ENCODE data around the gene EXOC6B.

The EXOC6B gene

DNA sequence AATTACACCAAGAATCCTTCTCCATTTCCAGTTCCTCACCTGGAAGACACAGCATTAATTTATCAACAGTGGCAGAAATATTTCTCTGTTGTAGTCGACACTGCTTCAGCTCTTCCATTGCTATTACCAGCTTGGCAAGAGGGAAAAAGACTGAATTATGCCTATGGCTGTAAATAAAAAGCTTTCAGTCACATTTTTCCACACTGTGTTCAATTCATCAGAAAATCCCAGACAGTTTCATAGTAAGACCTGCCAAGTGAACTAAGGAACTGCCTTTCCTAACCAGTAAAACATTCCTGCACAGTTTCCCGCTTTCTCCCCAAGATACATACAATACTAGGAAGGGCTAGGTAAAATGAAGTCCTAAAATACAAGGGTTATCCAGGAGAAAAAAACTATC, 94.7 kb downstream of the EXOC6B start:
- no peak for DNase-seq

DNA sequence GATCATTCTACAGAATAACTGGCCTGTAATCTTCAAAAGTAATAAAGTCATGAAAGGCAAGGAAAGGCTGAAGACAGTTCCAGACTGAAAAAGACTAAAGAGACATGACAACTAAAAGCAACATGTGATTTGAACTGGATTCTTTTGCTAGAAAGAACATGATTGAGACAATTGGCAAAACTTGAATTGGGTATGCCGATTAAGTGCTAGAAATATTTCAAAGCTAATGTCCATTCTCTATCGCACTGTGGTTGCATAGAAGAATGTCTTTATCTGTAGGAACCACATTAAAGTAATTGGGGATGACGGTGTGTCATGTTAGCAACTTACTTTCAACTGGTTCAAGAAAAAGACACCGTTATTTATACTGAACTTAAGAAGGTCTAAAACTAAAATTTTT, 98.5 kb downstream of the EXOC6B start:
- no peak for DNase-seq

DNA sequence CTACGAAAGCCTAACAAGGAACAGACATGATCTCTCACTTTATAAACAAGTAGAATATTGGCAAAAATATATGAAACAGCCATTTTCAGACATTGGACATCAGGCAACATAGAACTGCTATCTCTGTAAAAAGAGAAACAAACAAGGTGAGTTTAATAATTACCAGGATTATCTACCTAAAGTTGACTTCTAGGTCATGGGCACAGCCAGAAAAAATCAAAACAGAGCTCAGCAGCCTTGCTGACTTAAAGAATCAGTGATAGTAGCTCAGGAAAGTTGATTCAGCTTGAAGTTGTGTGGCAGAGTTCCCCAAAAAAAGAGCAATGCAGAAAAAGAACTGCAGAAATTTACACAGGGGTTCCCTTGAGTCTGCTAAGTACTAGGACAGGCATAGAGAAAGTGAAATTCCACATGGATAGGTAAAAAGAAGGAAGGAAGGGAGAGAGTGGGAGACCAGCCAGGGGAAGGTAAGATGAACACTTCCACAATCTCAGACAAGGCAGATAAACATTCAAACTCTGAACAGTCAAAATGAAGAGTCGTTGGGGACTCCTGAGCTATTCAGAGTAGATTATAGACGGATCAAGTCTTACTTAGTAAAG, 102.0 kb downstream of the EXOC6B start:
- no peak for DNase-seq

DNA sequence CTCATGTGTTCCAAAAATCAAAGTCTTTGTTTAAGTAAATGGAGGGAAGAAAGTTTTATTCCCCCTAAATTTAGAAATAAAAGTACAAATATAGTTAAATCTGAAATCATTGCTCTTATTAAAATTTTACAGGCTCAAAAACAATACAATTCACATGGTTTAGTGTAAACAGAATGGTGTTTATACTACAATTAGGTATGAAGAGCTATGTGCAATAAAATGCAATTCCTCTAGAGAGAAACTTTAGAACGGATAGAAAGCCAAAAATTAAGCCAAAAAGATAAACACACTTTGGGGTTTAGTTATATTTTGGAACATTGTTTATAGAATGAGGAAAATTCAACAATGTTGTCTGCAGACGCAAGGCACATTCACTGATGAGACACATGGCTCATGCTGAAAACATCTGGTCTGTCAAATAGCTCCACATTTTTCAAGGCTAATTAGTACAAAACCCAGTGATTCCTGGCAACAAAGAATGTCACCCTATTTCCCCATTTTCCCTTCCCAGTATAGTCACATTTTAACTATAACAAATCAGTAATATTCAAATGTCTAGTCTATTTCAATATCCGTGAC, 103.3 kb downstream of the EXOC6B start:
- DNase-seq = no peak

DNA sequence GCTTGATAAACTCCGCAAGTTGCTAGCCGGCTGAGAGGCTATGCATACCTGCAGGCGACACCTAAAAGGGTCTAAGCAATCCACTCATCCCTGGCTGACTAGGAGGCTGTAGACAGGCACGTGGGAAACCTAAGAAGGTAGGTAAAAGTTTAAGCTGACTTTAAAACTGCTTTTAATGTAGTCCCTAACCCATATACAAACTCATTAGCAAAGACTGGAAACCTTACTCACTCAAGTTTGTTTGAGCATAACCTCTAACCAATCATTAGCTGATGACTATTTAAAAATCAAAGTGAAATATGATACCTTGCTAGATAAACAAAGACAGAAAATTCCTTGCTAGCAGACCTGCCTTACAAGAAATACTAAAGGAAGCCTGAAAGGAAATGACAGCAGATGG, 106.4 kb downstream of the EXOC6B start:
- no peak for DNase-seq

DNA sequence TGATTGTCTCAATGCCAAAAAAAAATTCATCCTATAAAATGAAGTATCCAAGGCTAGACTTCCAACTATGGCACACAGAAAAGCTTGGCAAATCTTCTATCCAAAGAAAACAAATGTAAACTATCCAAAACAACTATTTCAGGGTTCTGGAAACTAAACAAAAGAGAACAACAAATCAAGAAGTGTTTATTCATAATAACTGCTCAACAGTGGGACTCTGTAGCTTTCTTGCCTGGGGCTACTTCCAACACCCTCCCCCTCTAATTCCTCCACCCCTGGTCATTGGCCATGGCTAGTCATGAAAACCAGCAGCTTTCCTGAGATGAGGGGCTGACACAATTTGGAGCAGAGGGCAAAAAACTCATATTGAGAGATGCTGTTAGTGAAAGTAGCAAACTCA, 107.0 kb downstream of the EXOC6B start:
- no peak for DNase-seq

DNA sequence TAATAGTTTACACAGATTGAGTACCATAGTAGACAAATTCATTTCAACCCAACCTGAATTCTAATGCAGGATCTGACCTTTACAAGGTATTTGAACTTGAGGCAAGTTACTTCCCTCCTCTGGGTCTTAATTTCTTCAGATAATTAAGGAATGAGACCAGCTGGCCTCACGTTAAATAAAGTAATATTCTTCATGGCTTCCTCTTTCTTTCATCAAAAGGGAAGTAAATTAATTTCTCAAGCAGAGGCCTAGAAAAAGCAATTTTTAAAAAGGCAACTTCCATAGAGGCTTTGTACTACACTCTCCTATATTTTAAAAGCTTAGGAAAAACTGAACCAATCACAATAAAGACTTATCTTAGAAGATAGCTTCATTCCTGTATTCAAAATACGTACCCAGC, 109.2 kb downstream of the EXOC6B start:
- DNase-seq = no peak

DNA sequence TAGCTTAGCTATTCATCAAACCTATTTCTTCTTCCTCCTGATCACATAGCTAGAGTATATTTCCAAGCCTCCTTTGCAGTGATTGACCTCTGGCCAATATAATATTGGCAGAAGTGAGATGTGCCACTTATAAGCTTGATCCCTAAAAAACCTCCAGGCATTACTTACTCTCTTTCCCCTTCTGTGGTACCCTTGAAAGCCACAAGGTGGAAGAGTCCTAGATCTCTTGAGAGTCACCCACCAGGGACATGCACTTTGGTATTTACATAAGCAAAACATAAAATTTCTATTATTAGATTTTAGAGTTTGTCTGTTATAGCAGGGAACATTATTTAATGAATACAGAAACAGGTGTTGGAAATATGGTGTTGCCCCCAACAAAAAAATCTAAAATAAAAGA, 112.0 kb downstream of the EXOC6B start:
- DNase-seq = no peak

DNA sequence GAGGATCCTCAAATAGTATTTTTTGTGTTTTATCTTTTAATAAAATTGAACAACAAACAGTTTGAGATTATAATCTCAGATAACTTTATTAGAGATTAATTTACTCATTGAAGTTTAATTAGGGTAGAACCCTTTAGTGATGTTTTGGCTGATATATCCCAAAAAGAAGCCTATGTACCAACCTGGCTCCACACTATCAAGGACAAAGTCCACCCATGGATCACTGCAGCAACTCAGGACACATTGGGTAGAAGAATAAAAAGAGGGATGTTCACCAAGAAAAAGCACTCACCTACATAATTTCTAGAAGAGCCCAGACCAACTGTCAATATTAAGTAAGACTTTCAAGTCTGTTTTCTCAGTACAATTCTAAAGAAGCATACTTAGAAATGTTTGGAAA, 112.9 kb downstream of the EXOC6B start:
- no peak for DNase-seq

DNA sequence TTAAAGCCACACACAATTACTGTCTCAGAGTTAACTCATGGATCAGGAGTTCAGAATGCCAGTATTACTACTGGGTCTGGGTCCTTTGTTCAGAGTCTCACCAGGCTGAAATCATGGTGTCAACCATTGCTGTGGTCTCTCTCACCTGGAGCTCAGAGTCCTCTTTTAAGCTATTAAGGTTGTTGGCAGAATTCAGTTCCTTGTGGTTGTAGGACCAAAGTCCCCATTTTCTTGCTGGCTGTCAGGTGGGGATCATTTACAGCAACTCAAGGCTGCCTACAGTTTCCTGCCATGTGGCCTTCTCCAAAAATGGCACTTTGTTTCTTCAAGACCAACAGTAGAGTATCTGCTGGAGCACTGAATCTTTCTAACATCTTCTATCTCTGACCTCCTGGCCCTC, 113.5 kb downstream of the EXOC6B start:
- DNase-seq = no peak

DNA sequence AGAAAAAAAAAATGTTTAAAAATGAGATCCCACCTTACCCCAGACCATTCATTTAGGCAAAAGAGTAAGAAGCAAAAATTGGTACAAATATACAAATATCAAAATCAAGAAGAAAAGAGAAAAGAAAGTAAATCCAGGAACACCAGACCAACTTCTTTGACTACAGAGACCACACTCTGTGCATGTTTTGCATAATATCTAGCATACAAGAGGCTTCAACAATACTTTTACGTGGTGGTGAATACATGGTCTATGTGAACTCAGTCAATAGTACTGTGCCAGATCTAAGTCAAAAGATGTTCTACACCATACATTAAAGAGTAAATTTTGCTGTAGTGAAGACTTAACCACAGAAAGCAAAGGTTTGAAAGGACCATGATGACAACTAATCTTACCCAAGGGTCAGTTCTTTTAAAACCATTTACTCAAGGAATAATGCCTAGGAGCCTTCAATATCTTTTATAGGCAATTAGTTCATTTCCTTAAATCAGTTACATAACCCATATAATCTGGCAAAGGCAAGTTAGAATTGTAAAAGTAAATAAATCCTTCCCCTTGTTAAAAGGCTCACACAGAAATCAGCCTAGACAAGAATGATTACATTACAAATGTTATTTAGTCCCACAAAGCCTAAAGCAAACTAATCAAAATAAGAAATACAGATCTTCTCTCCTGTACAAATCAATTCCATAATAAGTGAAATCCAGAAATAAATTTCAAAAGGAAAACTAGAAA, 115.2 kb downstream of the EXOC6B start:
- no peak for DNase-seq

DNA sequence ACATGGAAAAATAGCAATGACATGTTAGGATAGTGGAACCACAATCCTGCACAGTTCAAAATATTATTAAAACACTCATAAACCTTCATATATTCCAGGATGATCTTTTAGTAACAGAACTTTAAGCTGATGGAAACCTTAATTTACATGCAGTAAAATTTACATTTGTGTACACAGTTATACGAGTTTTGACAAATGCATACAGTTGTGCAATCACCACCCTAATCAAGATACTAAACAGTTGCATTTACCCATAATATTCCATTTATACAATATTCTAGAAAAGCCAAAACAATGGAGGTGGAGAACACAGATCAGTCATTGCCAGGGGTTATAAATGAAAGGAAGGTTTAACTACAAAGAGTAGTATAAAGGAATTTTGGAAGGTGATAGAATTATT, 117.6 kb downstream of the EXOC6B start:
- DNase-seq = no peak

DNA sequence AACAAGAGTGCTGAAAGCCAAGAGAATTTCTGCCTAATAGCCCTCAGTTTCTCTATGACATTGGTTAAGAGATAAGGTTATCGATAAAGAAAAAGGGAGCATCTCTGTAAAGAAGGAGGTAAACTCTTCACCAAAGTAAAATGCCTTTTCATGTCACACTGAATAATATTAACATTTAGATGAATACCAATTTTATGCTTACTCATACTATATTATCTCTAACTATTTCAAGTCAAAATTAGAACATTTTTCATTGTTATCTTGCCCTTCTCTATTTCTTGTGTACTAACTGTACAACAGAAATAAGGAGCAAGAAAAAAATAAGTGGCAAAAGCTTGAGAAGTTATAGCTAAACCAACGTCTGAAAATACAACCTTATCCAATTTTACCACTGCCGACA, 127.5 kb downstream of the EXOC6B start:
- no peak for DNase-seq

DNA sequence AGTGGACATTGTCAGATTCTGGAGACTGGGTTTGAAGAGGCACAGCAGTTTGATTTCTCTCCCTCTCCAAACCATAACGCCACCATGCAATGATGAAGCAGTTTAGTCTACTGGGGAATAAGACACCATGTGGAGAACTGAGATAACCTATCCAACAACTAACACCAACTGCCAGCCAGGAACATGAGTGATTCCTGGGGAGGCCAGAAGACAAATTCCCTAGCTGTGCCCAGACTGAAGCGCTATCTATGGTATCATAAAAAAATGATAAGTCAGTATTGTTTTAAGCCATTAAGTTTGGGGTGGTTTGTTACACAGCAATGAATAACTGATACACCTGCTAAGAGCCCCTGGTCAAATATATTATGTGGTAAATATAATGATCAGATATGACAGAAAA, 129.3 kb downstream of the EXOC6B start:
- DNase-seq = no peak

DNA sequence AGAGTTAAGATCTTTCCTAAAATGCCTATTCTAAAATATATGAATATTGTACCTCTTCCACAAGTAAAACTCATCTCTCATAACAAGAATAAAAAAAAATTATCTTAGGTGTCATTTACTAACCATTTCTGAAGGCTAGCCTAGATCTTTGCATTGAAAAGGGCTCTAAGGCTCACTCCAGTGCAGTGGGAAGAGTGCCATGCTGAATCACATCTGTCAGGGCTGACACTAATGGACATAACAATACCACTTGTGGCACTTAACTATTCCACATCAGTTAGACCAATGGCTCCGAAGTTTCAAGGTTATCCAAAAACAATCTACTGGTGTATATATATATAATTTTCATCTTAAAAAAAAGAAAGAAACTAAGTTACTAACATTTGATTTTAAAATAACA, 130.2 kb downstream of the EXOC6B start:
- DNase-seq = no peak

DNA sequence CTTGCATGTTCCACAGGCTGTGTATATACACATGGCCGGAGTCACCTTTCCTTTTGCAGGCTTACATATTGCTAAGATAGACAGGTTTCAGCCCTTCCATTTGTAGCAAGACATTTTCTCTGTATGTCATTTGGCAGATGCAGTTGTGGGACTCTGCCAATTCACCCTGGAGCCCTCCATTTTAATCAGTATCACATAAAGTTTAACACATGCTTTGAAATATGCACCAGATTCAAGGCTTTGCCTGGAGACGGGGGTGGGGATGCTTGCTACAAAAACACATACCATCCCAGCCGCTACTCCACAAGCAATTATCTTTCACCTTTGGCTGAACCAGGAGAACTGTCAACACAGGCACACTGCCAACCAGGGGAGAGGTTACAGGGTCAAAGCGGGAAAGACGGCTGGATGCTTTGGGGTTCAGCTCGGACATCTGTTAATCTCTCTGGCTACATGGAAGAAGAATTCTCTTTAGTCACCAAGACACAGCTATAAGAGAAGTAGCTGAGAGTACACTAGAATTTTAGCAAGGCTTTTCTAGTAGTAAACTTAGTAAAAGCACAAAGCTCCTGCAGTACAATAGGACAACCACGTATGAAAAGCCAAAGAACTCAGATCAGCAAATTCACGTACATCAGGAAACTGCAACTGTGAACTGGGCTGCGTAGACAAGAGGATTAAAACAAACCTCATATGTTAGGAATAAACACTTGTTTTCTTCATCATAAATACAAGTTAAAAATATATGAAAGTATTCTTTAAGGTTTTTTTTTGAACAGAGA, 130.9 kb downstream of the EXOC6B start:
- no peak for DNase-seq

DNA sequence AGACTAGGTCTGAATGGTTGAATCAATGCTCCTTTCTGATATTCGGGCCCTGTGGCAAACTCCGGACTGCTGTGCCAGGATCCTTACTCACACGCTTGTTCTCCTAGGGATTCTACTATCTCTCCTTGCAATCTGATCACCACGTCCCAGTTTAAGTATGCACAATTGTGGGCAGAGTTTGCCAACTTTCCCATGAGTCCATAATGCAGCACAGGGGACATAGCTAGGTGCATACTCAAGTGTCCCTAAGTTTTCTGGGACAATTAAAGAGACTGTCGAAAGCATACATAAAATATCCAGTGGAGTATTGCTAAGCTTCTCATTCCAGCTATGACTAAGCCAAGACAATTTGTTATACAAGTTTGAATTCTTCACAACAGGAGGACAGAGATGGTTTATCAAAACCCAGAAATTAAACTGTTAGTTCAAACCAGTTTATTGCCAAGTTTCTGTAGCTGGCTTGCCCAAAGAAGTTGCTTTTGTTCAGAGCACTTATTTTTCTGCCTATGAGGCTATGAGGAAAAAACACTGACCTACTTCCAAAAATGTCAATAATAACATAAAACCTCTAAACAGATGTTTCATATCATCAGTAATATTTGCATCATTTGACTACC, 136.1 kb downstream of the EXOC6B start:
- no peak for DNase-seq

DNA sequence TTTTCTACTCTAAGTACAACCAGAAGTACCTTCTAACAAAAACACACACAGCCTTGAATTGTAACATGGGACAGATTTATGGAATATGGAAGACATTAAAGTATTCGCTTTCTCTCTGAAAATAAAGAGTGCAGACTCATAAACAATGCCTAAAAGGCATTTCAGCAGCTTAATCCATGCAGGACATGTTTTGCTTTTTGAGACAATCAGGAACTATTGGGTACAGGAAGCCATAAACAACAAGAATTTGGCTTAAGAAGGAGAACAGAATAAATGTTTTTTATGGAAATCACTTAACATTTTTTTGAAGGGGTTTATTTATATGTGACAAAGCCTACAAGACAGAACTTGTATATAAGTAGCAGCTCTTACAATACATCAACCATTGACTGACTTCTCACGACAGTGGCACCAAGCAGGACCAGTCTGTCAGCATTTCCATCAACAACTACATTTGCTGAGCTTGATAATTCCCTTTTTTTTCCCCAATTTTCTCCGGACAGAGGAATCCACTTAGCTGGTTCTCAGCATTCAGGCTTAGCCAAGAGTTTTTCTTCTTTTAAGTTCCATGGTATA, 140.1 kb downstream of the EXOC6B start:
- DNase-seq = no peak

DNA sequence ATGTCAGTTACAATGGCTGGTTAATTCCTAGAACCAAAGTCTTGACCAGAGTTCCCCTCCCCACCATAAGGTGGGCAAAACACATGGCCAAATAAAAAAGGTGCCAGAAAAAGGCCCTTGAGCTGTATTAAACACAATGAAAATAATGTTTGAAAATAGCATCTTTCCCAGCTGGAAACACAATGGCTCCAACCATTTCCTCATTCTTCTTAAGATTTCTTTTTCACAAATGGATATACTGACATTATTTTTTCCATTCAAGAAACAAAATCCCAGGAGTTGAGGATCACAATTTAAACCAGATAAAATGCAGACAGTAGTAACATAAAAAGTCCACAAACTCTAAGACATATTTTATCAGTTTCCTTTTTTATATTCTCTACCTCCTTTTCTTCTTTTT, 143.8 kb downstream of the EXOC6B start:
- DNase-seq = no peak

DNA sequence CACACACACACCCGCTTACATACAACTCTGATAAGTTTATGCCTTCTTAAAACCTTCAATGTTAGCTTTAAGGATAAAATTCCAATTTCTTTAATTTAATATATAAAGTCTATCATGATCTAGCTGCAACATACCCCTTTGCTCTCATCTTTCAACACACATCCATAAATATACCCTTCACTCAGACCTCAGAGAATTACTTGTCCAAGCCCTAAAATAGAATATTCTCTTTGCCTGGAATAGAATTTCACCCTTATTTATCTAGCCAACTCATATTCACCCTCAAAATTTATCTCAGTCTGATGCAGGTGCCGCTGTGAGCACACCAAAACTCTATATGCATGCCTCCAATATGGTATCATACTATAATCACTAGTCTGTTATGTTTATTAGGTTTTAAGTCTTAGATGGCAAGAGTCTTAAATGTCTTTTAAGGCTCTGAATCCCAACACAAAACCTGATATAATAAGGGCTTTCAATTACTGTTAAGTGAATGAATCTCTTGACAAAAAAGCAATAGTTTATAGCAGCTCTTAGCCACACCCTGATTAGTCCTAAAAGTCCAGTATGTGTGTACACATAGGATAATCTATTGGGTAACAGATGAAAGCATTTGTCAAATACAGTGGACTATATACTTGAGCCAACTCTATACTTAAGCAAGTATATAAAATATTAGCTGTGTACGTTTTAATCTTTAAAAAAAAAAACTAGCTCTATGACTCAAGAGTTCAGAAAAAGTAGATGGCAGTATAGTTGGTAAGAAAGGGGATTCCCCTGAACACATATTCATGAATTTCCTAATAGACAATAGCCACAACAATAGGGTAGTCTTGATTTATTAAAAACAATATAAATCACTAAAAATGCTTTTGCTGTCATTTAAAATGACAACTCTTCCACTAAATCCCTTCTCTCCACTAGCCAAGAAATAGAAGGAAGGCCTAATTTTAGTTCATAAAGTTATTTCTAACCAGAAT, 144.5 kb downstream of the EXOC6B start:
- no peak for DNase-seq

DNA sequence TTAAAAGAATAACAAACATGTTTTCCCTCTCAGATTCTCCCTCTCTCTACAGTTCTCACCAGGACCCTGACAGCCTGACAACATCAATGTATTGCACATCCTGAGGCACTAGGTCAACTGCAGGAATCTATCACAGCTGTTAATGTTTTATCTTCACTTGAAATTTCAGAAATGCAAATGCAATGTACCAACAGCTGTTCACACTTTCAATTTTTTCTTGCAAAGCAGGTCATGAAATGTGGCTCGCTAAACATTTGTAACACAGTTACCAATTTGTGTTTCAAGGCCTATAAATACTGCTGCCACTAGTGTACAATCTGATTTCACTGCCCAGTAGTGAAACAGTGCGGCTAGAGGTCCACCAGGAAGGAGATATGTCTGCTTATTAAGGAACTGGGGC, 147.8 kb downstream of the EXOC6B start:
- DNase-seq = no peak

Data from stimulated activated CD4-positive, alpha-beta T cell treated with anti-CD3 and anti-CD28 coated beads, Interleukin-12 subunit alpha, Interleukin-12 subunit beta, amount 100 ng/mL, for 4 hours (primary cell).